Measurements from ENCODE around the gene FGFBP1. TPM values are rescaled to one million over a fixed set of nuclear protein-coding genes. Genes with fewer than 3 reads are reported as not detected.

The FGFBP1 gene
- total and polyA plus RNA-seq, 2 donors (not counting 1 experiment from before 2014, with no cell fraction given), result not detected

DNA sequence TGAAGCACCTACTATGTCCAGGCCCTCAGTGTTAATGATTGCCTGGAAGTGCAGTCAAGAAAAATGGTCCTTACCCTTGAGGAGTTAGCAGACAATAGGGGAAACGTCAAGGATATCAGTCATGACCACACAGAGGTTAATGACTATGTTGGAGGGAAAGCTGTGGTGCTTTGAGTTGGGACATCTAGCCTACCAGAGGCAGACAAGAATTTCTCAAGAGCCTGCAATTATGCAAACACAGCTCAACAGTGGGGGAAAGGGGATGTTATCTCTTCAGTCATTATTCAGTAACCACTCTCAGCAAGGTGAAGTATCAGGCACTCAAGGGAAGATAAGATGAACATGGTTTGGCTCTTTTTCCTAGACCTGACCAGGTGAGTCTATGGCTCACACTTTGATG, 7.0 kb upstream of the FGFBP1 start:
- WGBS (ENCODE audit: insufficient coverage), result no CpG with 5 or more reads among the region's 1 CpG
- ChIA-PET POLR2A (no interaction called here), CTCF (interaction anchor here (0.9 to 1.4 kb wide), 2 partner anchors 62 to 206 kb away, joined by 3 to 4 read pairs; no protein-coding TSS in a partner anchor)
- Histone ChIP-seq H3K4me1 (ENCODE audit: control insufficient read depth in 2 of 2, insufficient read depth in 2 of 2, low read length in 2 of 2) (no peaks in the 10 kb centered on the region), H3K27me3 (replicated peaks in 1 of 4; ENCODE audit: control extremely low read depth in 1 of 4, control insufficient read depth in 3 of 4, insufficient read depth in 4 of 4, low read length in 3 of 4) (peaks cover 0 to 2% (median 0%) of the 10 kb centered on the region in 4 experiments), H3K79me2 (ENCODE audit: control insufficient read depth, insufficient read depth, low read length) (no peaks in the 10 kb centered on the region), H3K4me2 (replicated peaks; ENCODE audit: low read depth, low read length, poor library complexity, severe bottlenecking) (no peak overlapping the region), H3K9me3 (ENCODE audit: control extremely low read depth in 1 of 3, control insufficient read depth in 2 of 3, insufficient read depth in 1 of 3, low read length in 2 of 3) (no peaks in the 10 kb centered on the region), H3K27ac (ENCODE audit: low read length in 2 of 2) (no peak overlapping the region), H2AFZ (ENCODE audit: insufficient read depth, low read depth, low read length, poor library complexity, severe bottlenecking) (no peak overlapping the region), H3K4me3 (ENCODE audit: control extremely low read depth in 1 of 5, extremely low read depth in 1 of 5, insufficient read depth in 1 of 5, low read depth in 2 of 5, low read length in 4 of 5) (no peak overlapping the region), H3K36me3 (replicated peaks in 1 of 2; ENCODE audit: control extremely low read depth in 1 of 2, control insufficient read depth in 1 of 2, extremely low read depth in 1 of 2, insufficient read depth in 2 of 2, low read length in 1 of 2) (no peaks in the 10 kb centered on the region), H4K20me1 (ENCODE audit: control insufficient read depth, insufficient read depth, low read length, poor library complexity, severe bottlenecking) (no peaks in the 10 kb centered on the region), H3K9ac (ENCODE audit: low read length) (no peak overlapping the region)
- Mint-ChIP-seq H3K27ac (no peak overlapping the region), H3K4me3 (no peak overlapping the region), H3K4me1 (no peaks in the 10 kb centered on the region), H3K9me3 (ENCODE audit: insufficient read depth) (no peaks in the 10 kb centered on the region), H3K27me3 (peaks cover under 1% of the 10 kb centered on the region)
- intact Hi-C loops (cut with micrococcal nuclease), result no loop called here
- ATAC-seq (ENCODE audit: low read depth) (no peak), DNase-seq (no peak)
- TF ChIP-seq, protein P1, sequence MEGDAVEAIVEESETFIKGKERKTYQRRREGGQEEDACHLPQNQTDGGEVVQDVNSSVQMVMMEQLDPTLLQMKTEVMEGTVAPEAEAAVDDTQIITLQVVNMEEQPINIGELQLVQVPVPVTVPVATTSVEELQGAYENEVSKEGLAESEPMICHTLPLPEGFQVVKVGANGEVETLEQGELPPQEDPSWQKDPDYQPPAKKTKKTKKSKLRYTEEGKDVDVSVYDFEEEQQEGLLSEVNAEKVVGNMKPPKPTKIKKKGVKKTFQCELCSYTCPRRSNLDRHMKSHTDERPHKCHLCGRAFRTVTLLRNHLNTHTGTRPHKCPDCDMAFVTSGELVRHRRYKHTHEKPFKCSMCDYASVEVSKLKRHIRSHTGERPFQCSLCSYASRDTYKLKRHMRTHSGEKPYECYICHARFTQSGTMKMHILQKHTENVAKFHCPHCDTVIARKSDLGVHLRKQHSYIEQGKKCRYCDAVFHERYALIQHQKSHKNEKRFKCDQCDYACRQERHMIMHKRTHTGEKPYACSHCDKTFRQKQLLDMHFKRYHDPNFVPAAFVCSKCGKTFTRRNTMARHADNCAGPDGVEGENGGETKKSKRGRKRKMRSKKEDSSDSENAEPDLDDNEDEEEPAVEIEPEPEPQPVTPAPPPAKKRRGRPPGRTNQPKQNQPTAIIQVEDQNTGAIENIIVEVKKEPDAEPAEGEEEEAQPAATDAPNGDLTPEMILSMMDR (IDR thresholded peaks at IDR 0.05), result no peak
- no peak for TF ChIP-seq EZH2 (IDR thresholded peaks at IDR 0.05; ENCODE audit: borderline replicate concordance, insufficient read depth, low read depth, low read length, poor library complexity, severe bottlenecking)

DNA sequence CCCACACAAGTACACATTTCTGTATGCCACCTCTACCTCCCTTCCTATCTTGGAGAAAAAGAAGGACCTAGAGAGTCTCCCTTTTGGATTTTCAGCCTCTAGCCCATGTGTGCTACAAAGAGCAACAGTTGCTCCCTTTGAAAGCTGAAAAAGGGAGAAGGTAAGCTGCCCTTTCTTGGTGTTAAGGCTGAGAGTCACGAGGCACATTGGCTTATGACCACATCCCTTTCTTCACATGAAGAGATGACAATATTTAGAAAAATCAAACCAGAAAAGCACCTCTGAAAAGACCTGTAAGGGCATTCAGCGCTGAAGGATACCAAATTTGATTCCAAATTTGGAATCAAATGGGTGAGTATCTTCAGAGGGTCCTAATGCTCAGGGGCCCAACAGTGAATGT, 6.4 kb upstream of the FGFBP1 start:
- Histone ChIP-seq H3K9ac (ENCODE audit: low read length) (no peak overlapping the region), H3K4me1 (ENCODE audit: control insufficient read depth in 2 of 2, insufficient read depth in 2 of 2, low read length in 2 of 2) (no peaks in the 10 kb centered on the region), H2AFZ (ENCODE audit: insufficient read depth, low read depth, low read length, poor library complexity, severe bottlenecking) (no peak overlapping the region), H3K27me3 (replicated peaks in 1 of 4; ENCODE audit: control extremely low read depth in 1 of 4, control insufficient read depth in 3 of 4, insufficient read depth in 4 of 4, low read length in 3 of 4) (peaks cover 0 to 2% (median 0%) of the 10 kb centered on the region in 4 experiments), H4K20me1 (ENCODE audit: control insufficient read depth, insufficient read depth, low read length, poor library complexity, severe bottlenecking) (no peaks in the 10 kb centered on the region), H3K27ac (ENCODE audit: low read length in 2 of 2) (no peak overlapping the region), H3K4me2 (replicated peaks; ENCODE audit: low read depth, low read length, poor library complexity, severe bottlenecking) (no peak overlapping the region), H3K36me3 (replicated peaks in 1 of 2; ENCODE audit: control extremely low read depth in 1 of 2, control insufficient read depth in 1 of 2, extremely low read depth in 1 of 2, insufficient read depth in 2 of 2, low read length in 1 of 2) (no peaks in the 10 kb centered on the region), H3K79me2 (ENCODE audit: control insufficient read depth, insufficient read depth, low read length) (no peaks in the 10 kb centered on the region), H3K4me3 (ENCODE audit: control extremely low read depth in 1 of 5, extremely low read depth in 1 of 5, insufficient read depth in 1 of 5, low read depth in 2 of 5, low read length in 4 of 5) (no peak overlapping the region), H3K9me3 (ENCODE audit: control extremely low read depth in 1 of 3, control insufficient read depth in 2 of 3, insufficient read depth in 1 of 3, low read length in 2 of 3) (no peaks in the 10 kb centered on the region)
- Mint-ChIP-seq H3K27me3 (peaks cover 5% of the 10 kb centered on the region), H3K4me3 (no peak overlapping the region), H3K27ac (no peak overlapping the region), H3K9me3 (ENCODE audit: insufficient read depth) (no peaks in the 10 kb centered on the region), H3K4me1 (no peaks in the 10 kb centered on the region)
- TF ChIP-seq, protein P1 (IDR thresholded peaks at IDR 0.05), result no peak
- TF ChIP-seq EZH2 (IDR thresholded peaks at IDR 0.05; ENCODE audit: borderline replicate concordance, insufficient read depth, low read depth, low read length, poor library complexity, severe bottlenecking), result no peak
- ChIA-PET POLR2A (no interaction called here), CTCF (no interaction called here)
- ATAC-seq (ENCODE audit: low read depth) (no peak), DNase-seq (no peak)
- 60% methylated on average over 1 of the region's 2 CpGs for WGBS (ENCODE audit: insufficient coverage)
- intact Hi-C loops (cut with micrococcal nuclease), result no loop called here
